Uterus (tissue), 4 donors: Measurements from ENCODE around the gene PAK1IP1. TPM values are rescaled to one million over a fixed set of nuclear protein-coding genes. Genes with fewer than 3 reads are reported as not detected.
A peak's percentile ranks its signal among the peaks of the same experiment; 100 is the strongest.
"Not testable (repeated sequence)": the region's sequence is repeated elsewhere in the genome, so short reads cannot be mapped to it uniquely, and the experiment has no call there.

Source experiments
- DNase-seq, 2 donors: peaks; one replicate each; pipeline ENCODE4 v3.0.0-alpha.2; 2019 to 2020
- H3K27ac ChIP-seq, 2 donors: fragments of 200-600 bp; sonication (generic); 1 replicate in 1 of 2; 2 replicates in 1 of 2; pipeline ENCODE4 v1.5.1; 2016 to 2018
- H3K27me3 ChIP-seq, 2 donors: fragments of 200-600 bp; sonication (generic); one replicate each; pipeline ENCODE4 v1.5.1; 2018 to 2019; ENCODE audit warnings: control low read depth in 1 of 2
- H3K36me3 ChIP-seq, 2 donors: fragments of 200-600 bp; sonication (generic); one replicate each; pipeline ENCODE4 v1.5.1; 2019; ENCODE audit warnings: control low read depth in 1 of 2
- H3K4me1 ChIP-seq, 2 donors: fragments of 200-600 bp; sonication (generic); one replicate each; pipeline ENCODE4 v1.5.1; 2018 to 2019; ENCODE audit warnings: control low read depth in 1 of 2
- H3K4me3 ChIP-seq, 2 donors: fragments of 200-600 bp; sonication (generic); 1 replicate in 1 of 2; 2 replicates in 1 of 2; pipeline ENCODE4 v1.5.1; 2018 to 2019; ENCODE audit warnings: mild to moderate bottlenecking in 1 of 2
- H3K9me3 ChIP-seq, 2 donors: fragments of 200-600 bp; sonication (generic); one replicate each; pipeline ENCODE4 v1.5.1; 2019; ENCODE audit warnings: control low read depth in 1 of 2
- CTCF ChIP-seq, 4 experiments: fragments of 200-600 bp in 2 of 4; fragments of 450-650 bp in 2 of 4; sonication (generic) in 2 of 4; IDR thresholded peaks; one replicate each; pipeline ENCODE4 v1.5.1; 2016 to 2019; ENCODE audit warnings: antibody characterized with exemption in 4 of 4, mild to moderate bottlenecking in 2 of 4, moderate library complexity in 1 of 4
- POLR2A ChIP-seq, 2 donors: fragments of 450-650 bp; IDR thresholded peaks; one replicate each; pipeline ENCODE4 v1.6.1; 2016; ENCODE audit warnings: antibody characterized with exemption in 2 of 2, mild to moderate bottlenecking in 1 of 2, moderate library complexity in 1 of 2
- intact Hi-C: fragments of 100-400 bp; cut with DNase I; formaldehyde crosslinking; loops from one replicate; pipeline ENCODE4 v1.15.1; 2023; ENCODE audit warnings: low total_unique reads
- total RNA-seq, 4 donors: library from RNA; depleted of rRNA in 3 of 4; stranded (reverse); fragments of >200 nt in 3 of 4; gene quantifications; one replicate each; pipeline versions ENCODE4 v1.1.0 to v1.2.4, GENCODE V29; 2014 to 2023
- donor health status: DM: yes; HTN: yes; CAD: no.

Gene PAK1IP1
- total RNA-seq, 4 donors from 2014 or later, result 14.2 to 34.1 (median 18.8) TPM

GRCh38 chr6:10740061-10740460, 45.3 kb downstream of the PAK1IP1 start:
- intact Hi-C loops, result no loop called here
- no peak for DNase-seq
- Histone ChIP-seq H3K9me3 (no peaks in the 10 kb centered on the region), H3K36me3 (no peaks in the 10 kb centered on the region), H3K27ac (no peak overlapping the region), H3K27me3 (no peaks in the 10 kb centered on the region), H3K4me3 (no peak overlapping the region), H3K4me1 (no peaks in the 10 kb centered on the region)
- TF ChIP-seq POLR2A (IDR thresholded peaks at IDR 0.05) (no peak), CTCF (IDR thresholded peaks at IDR 0.05) (no peak)

- H3K4me3 ChIP-seq, H3K27ac ChIP-seq, DNase-seq, H3K4me1 ChIP-seq, H3K27me3 ChIP-seq, H3K36me3 ChIP-seq, intact Hi-C loops, H3K9me3 ChIP-seq: not testable (repeated sequence)
Measured at GRCh38 chr6:10741643-10742042, 46.9 kb downstream of the PAK1IP1 start.

DNA sequence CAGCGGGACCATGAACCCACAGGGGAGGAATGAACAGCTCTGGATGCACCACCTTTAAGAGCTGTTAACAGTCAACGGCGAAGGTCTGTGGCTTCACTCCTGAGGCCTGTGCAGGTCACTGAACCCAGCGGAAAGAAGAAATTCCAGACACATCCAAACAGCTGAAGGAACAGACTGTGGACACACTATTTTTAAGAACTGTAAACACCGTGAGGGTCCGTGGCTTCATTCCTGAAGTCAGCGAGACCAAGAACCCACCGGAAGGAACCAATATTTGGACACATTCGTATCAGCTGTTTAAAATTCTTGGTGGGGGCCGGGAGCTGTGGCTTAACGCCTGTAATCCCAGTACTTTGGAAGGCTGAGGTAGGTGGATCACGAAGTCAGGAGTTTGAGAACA, 47.5 kb downstream of the PAK1IP1 start:
- no peak overlapping the region for H3K27ac ChIP-seq
- intact Hi-C loops, result no loop called here
- no peak for TF ChIP-seq POLR2A (IDR thresholded peaks at IDR 0.05)
- TF ChIP-seq CTCF (IDR thresholded peaks at IDR 0.05), result no peak

GRCh38 chr6:10743515-10743914, 48.7 kb downstream of the PAK1IP1 start:
- Histone ChIP-seq H3K9me3 (no peaks in the 10 kb centered on the region), H3K27me3 (no peaks in the 10 kb centered on the region), H3K27ac (no peak overlapping the region), H3K4me3 (no peak overlapping the region), H3K36me3 (no peaks in the 10 kb centered on the region), H3K4me1 (peaks cover 0 to 2% of the 10 kb centered on the region in 2 donors)
- TF ChIP-seq POLR2A (IDR thresholded peaks at IDR 0.05), result no peak
- TF ChIP-seq CTCF (IDR thresholded peaks at IDR 0.05), result no peak
- no peak for DNase-seq
- intact Hi-C loops, result no loop called here

More for the DNA sequence above, 47.5 kb downstream of the PAK1IP1 start:
- DNase-seq, result no peak
- Histone ChIP-seq H3K27me3 (no peaks in the 10 kb centered on the region), H3K4me3 (no peak overlapping the region), H3K36me3 (no peaks in the 10 kb centered on the region), H3K9me3 (no peaks in the 10 kb centered on the region), H3K4me1 (no peaks in the 10 kb centered on the region)

- Histone ChIP-seq H3K27ac (no peak overlapping the region), H3K9me3 (no peaks in the 10 kb centered on the region), H3K4me1 (peaks cover 0 to 10% of the 10 kb centered on the region in 2 donors), H3K27me3 (no peaks in the 10 kb centered on the region), H3K36me3 (no peaks in the 10 kb centered on the region), H3K4me3 (no peak overlapping the region)
- TF ChIP-seq POLR2A (IDR thresholded peaks at IDR 0.05) (no peak), CTCF (IDR thresholded peaks at IDR 0.05) (no peak)
- intact Hi-C loops, result no loop called here
- DNase-seq, result no peak
Measured at GRCh38 chr6:10745116-10745515, 50.3 kb downstream of the PAK1IP1 start.

GRCh38 chr6:10746915-10747250, 52.1 kb downstream of the PAK1IP1 start:
- no peaks in the 10 kb centered on the region for H3K9me3 ChIP-seq
- DNase-seq, result no peak
- peak overlapping the region; percentile 71 to 91 for H3K4me3 ChIP-seq
- TF ChIP-seq CTCF (IDR thresholded peaks at IDR 0.05) (no peak), POLR2A (IDR thresholded peaks at IDR 0.05) (no peak)
- no peaks in the 10 kb centered on the region for H3K36me3 ChIP-seq
- H3K4me1 ChIP-seq, result peaks cover 0 to 10% of the 10 kb centered on the region in 2 donors
- no peaks in the 10 kb centered on the region for H3K27me3 ChIP-seq
- peak overlapping the region; percentile 82 to 88 for H3K27ac ChIP-seq
- intact Hi-C loops, result no loop called here
